Heart right ventricle (tissue), 16 donors: ENCODE data around the gene SPATA6L. TPM values are rescaled to one million over a fixed set of nuclear protein-coding genes. Genes with fewer than 3 reads are reported as not detected.
A peak's percentile ranks its signal among the peaks of the same experiment; 100 is the strongest.

ENCODE experiments used
- ATAC-seq, 8 donors: fragments of 200-7000 bp; cut with Tn5 transposase; one replicate each; pipeline ENCODE4 v1.9.1; 2020; ENCODE audit warnings: mild to moderate bottlenecking in 8 of 8, moderate library complexity in 8 of 8, moderate number of reproducible peaks in 1 of 8
- DNase-seq, 2 donors: peaks; one replicate each; pipeline ENCODE4 v3.0.0-alpha.2; 2020
- H3K27ac ChIP-seq, 10 donors: fragments of 200-600 bp; sonication (generic) in 2 of 10; one replicate each; pipeline versions ENCODE4 v1.5.0 to v1.8.0; 2020 to 2022; ENCODE audit warnings: mild to moderate bottlenecking in 3 of 10
- H3K27me3 ChIP-seq, 7 donors: fragments of 200-600 bp; one replicate each; pipeline ENCODE4 v1.8.0; 2021 to 2022; ENCODE audit warnings: mild to moderate bottlenecking in 2 of 7
- H3K36me3 ChIP-seq, 9 donors: fragments of 200-600 bp; sonication (generic) in 1 of 9; one replicate each; pipeline versions ENCODE4 v1.5.0 to v1.8.0; 2020 to 2022; ENCODE audit warnings: mild to moderate bottlenecking in 2 of 9
- H3K4me1 ChIP-seq, 9 donors: fragments of 200-600 bp; sonication (generic) in 1 of 9; one replicate each; pipeline versions ENCODE4 v1.5.0 to v1.8.0; 2020 to 2022; ENCODE audit warnings: mild to moderate bottlenecking in 4 of 9
- H3K4me3 ChIP-seq, 10 donors: fragments of 200-600 bp; sonication (generic) in 2 of 10; one replicate each; pipeline versions ENCODE4 v1.5.0 to v1.8.0; 2020 to 2022; ENCODE audit warnings: mild to moderate bottlenecking in 7 of 10, moderate library complexity in 2 of 10
- H3K9me3 ChIP-seq, 11 donors: fragments of 200-600 bp in 10 of 11; sonication (generic) in 2 of 11; one replicate each; pipeline versions ENCODE4 v1.5.0 to v1.8.0; 2013 to 2022; ENCODE audit warnings: mild to moderate bottlenecking in 2 of 11, control low read depth in 1 of 11, moderate library complexity in 1 of 11
- whole genome bisulfite sequencing, 2 donors: extraction: QIAGEN DNeasy Blood & Tissue Kit; methylation state at CpG; one replicate each; pipeline ENCODE4 v1.1.7; 2013; ENCODE audit warnings: inconsistent platforms in 1 of 2; 5-methylcytosine and 5-hydroxymethylcytosine counted together
- intact Hi-C, 10 donors: fragments of 100-400 bp; cut with DNase I; formaldehyde crosslinking; loops; one replicate each; pipeline versions ENCODE4 v1.11.1 to v1.14.2; 2022
- long read RNA-seq, 3 donors: library from polyadenylated mRNA; unstranded; transcript quantifications; one replicate each; pipeline ENCODE4 v2.0.0, GENCODE V29; 2020 to 2021
- polyA plus RNA-seq, 2 donors: library from polyadenylated mRNA; stranded (reverse); fragments of 200-250 nt; gene quantifications; one replicate each; pipeline ENCODE4 v1.2.3, GENCODE V29; 2013
- total RNA-seq, 10 donors: library from RNA; stranded (reverse); fragmentation: NEBNext Ultra II Directional in 3 of 10; extraction: Animal tissue kit (Norgen Biotek cat#: 25700) in 3 of 10; gene quantifications; one replicate each; pipeline versions ENCODE4 v1.2.1 to v1.2.4, GENCODE V29; 2021 to 2023
- TF ChIP-seq, protein P1 (sequence below), 9 donors: fragments of 200-600 bp; sonication (generic) in 2 of 9; IDR thresholded peaks; one replicate each; pipeline versions ENCODE4 v1.5.0 to v1.8.0; 2021 to 2022; ENCODE audit warnings: antibody characterized with exemption in 9 of 9, mild to moderate bottlenecking in 5 of 9, moderate library complexity in 1 of 9
- donor health status: Arrhythmogenic right ventricular cardiomyopathy.
- donor health status: ischemic (EF 13 %, LVEDD 7.1; RV severe dilation, severe dysfunction).
- donor health status: healthy with polysubstance abuse.
- donor health status: DM: no; HTN: yes; CAD: no.
- donor health status: DM: no; HTN: no; CAD: no.
- donor health status: ischemic (EF 25% LVEDD 6.9; RV normal size, moderate dysfunction).
- donor health status: ischemic (EF 25% LVEDD 5.7; RV mildly dilated, moderate dysfunction).
- donor health status: healthy.
- donor health status: DM: yes; HTN: yes; CAD: no.
- donor health status: Ischemic cardiomyopathy.
- donor health status: ischemic (EF 35%, LVEDD 5.7; RV mildly dilated, moderate dysfunction).
- donor health status: nonischemic (EF 11% LVEDD 7.7; RV severe dilation, severe dysfunction).
- donor health status: DM: yes; HTN: yes; CAD: no.
- donor health status: PGD.
- donor health status: ischemic (EF 29% LVEDD 5.4; RV normal size, mild dysfunction).
- donor health status: nonischemic (EF 23%, LVEDD 6.1; RV moderate dilation, normal function).

SPATA6L gene
- total RNA-seq (1 to 10 TPM in 7 of 10 donors, under 1 TPM in 3; 0.47 to 1.9 (median 1.3) TPM), polyA plus RNA-seq (under 1 TPM; 0.36 to 0.95 TPM)
- long read RNA-seq, donor 1, partial matches to known transcripts = 0 of 1 reads
- long read RNA-seq, donor 1, other reads (novel, unspliced or antisense) = 1 of 1 reads
- long read RNA-seq, donor 2 = 0 reads
- long read RNA-seq, donor 3 = 0 reads

- Histone ChIP-seq H3K4me1 (peaks cover 0 to 54% (median 42%) of the 10 kb centered on the region in 9 donors), H3K27ac (peak within 1 kb of the TSS in 8 of 10 donors; percentile 25 to 73 (median 46)), H3K27me3 (no peaks in the 10 kb centered on the region), H3K9me3 (no peaks in the 10 kb centered on the region), H3K36me3 (no peaks in the 10 kb centered on the region), H3K4me3 (peak within 1 kb of the TSS; percentile 9 to 58 (median 54))
- DNase-seq = peak; percentile 68 to 71
- intact Hi-C loops = loop anchor here in 1 of 10 donors (10.0 kb wide), 1 partner anchor 319 kb away; the partner anchor contains the start of gene JAK2
- TF ChIP-seq, protein P1, sequence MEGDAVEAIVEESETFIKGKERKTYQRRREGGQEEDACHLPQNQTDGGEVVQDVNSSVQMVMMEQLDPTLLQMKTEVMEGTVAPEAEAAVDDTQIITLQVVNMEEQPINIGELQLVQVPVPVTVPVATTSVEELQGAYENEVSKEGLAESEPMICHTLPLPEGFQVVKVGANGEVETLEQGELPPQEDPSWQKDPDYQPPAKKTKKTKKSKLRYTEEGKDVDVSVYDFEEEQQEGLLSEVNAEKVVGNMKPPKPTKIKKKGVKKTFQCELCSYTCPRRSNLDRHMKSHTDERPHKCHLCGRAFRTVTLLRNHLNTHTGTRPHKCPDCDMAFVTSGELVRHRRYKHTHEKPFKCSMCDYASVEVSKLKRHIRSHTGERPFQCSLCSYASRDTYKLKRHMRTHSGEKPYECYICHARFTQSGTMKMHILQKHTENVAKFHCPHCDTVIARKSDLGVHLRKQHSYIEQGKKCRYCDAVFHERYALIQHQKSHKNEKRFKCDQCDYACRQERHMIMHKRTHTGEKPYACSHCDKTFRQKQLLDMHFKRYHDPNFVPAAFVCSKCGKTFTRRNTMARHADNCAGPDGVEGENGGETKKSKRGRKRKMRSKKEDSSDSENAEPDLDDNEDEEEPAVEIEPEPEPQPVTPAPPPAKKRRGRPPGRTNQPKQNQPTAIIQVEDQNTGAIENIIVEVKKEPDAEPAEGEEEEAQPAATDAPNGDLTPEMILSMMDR (IDR thresholded peaks at IDR 0.05) = peak in 4 of 9 donors; percentile 24 to 42 (median 30)
- peak; percentile 45 to 82 (median 78) for ATAC-seq
- 3% methylated on average over 36 of the region's 36 CpGs for WGBS, 2 donors
These were observed at the start of gene SPATA6L for GRCh38 chr9:4666042-4666699. SPATA6L (minus strand) TSS chr9:4666480; CDS start chr9:4666250, 230 bp downstream.

- H3K27me3 ChIP-seq = no peaks in the 10 kb centered on the region
- H3K27ac ChIP-seq = no peak overlapping the region
- intact Hi-C loops = no loop called here
- TF ChIP-seq, protein P1 (IDR thresholded peaks at IDR 0.05) = no peak
- H3K4me1 ChIP-seq = peaks cover 0 to 7% (median 0%) of the 10 kb centered on the region in 9 donors
- no peak for DNase-seq
- H3K36me3 ChIP-seq = peaks cover 0 to 100% (median 52%) of the 10 kb centered on the region in 9 donors
- H3K4me3 ChIP-seq = no peak overlapping the region
- no peak for ATAC-seq
- H3K9me3 ChIP-seq = no peaks in the 10 kb centered on the region
- 83 to 90% methylated on average over 9 of the region's 9 CpGs for WGBS, 2 donors
These were observed 48.2 kb upstream of the SPATA6L start for GRCh38 chr9:4714266-4715016.

GRCh38 chr9:4713849-4714248, 47.6 kb upstream of the SPATA6L start:
- WGBS, 2 donors = 66 to 68% methylated on average over 7 of the region's 7 CpGs
- no peaks in the 10 kb centered on the region for H3K9me3 ChIP-seq
- peaks cover 0 to 7% (median 0%) of the 10 kb centered on the region in 9 donors for H3K4me1 ChIP-seq
- intact Hi-C loops = no loop called here
- no peak overlapping the region for H3K4me3 ChIP-seq
- DNase-seq (no peak), ATAC-seq (peak in 6 of 8 donors; percentile 34 to 76 (median 58))
- H3K27ac ChIP-seq = no peak overlapping the region
- no peaks in the 10 kb centered on the region for H3K27me3 ChIP-seq
- TF ChIP-seq, protein P1 (IDR thresholded peaks at IDR 0.05) = no peak
- H3K36me3 ChIP-seq = peaks cover 0 to 100% (median 51%) of the 10 kb centered on the region in 9 donors

DNA sequence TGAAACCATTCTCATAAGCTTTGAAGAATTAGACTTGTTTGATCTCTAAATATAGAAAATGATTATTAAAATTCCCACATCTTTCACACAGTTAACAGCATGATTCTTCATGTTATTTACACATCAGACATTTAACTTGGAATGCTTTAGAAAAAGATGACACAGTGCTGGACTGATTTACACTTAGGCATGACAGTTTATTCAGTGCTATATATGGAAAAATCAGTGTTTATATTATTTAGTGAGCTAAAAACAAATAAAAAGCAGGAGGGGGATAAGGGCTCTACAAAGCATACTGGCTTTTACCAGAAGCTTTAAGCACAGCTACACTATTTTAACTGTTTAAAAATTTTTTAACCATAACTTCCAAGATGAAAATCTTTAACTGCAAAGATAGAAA, 43.1 kb upstream of the SPATA6L start:
- no peak for ATAC-seq
- TF ChIP-seq, protein P1 (IDR thresholded peaks at IDR 0.05) = no peak
- Histone ChIP-seq H3K4me3 (no peak overlapping the region), H3K27ac (no peak overlapping the region), H3K36me3 (peaks cover 0 to 100% (median 46%) of the 10 kb centered on the region in 9 donors), H3K4me1 (no peaks in the 10 kb centered on the region), H3K27me3 (no peaks in the 10 kb centered on the region), H3K9me3 (no peaks in the 10 kb centered on the region)
- DNase-seq = no peak
- intact Hi-C loops = no loop called here
